H1 (cell line): ENCODE results near the gene USP17L20. TPM values are rescaled to one million over a fixed set of nuclear protein-coding genes. Genes with fewer than 3 reads are reported as not detected.
"Not testable (repeated sequence)": the region's sequence is repeated elsewhere in the genome, so short reads cannot be mapped to it uniquely, and the experiment has no call there.

Source experiments
- CTCF ChIA-PET: fragments of 300-600 bp; sonication (Branson Sonifier 250); formaldehyde crosslinking; loops from one replicate; lab custom pipeline; 2021; ENCODE audit not compliant: partially characterized antibody; lab: Charles Lee
- POLR2A ChIA-PET: fragments of 300-600 bp; sonication (Branson Sonifier 250); formaldehyde crosslinking; loops from one replicate; lab custom pipeline; 2021; ENCODE audit warnings: inconsistent platforms; ENCODE audit not compliant: partially characterized antibody; lab: Charles Lee
- DNase-seq, 2 experiments: peaks; one replicate each; pipeline versions ENCODE4 v3.0.0 to v3.0.0-alpha.2; 2010 to 2022; ENCODE audit warnings: low spot score in 2 of 2, low read depth in 1 of 2, mixed read lengths in 1 of 2
- FAIRE-seq: peaks from 2 replicates; lab custom pipeline; 2011; peaks lifted over from hg19 to GRCh38; lab: Jason Lieb, UNC
- H2AFZ ChIP-seq: 2 replicates; pipeline ENCODE4 v1.8.1; 2012; ENCODE audit warnings: low read length, inconsistent platforms
- H2AK5ac ChIP-seq: 2 replicates; pipeline ENCODE4 v1.6.1; 2013; ENCODE audit warnings: low read depth, low read length
- H2BK120ac ChIP-seq: replicated peaks from 2 replicates; pipeline ENCODE3; 2013; ENCODE audit warnings: low read depth, low read length, inconsistent platforms
- H2BK12ac ChIP-seq: 2 replicates; pipeline ENCODE4 v1.6.1; 2013; ENCODE audit warnings: low read depth, low read length
- H2BK15ac ChIP-seq: 2 replicates; pipeline ENCODE4 v1.6.1; 2013; ENCODE audit warnings: low read length
- H2BK20ac ChIP-seq: 2 replicates; pipeline ENCODE4 v1.6.1; 2013; ENCODE audit warnings: low read length
- H2BK5ac ChIP-seq: 2 replicates; pipeline ENCODE4 v1.6.1; 2013; ENCODE audit warnings: low read depth, low read length
- H3K14ac ChIP-seq: 2 replicates; pipeline ENCODE4 v1.6.1; 2013; ENCODE audit warnings: inconsistent platforms; ENCODE audit not compliant: insufficient read length
- H3K18ac ChIP-seq: 2 replicates; pipeline ENCODE4 v1.6.1; 2013; ENCODE audit warnings: low read length; ENCODE audit errors: extremely low read depth
- H3K23ac ChIP-seq: 2 replicates; pipeline ENCODE4 v1.6.1; 2013; ENCODE audit warnings: inconsistent platforms; ENCODE audit not compliant: insufficient read length
- H3K23me2 ChIP-seq: 2 replicates; pipeline ENCODE4 v1.6.1; 2013; ENCODE audit warnings: low read depth, low read length
- H3K27ac ChIP-seq: 2 replicates; pipeline ENCODE4 v1.6.1; 2011; ENCODE audit warnings: low read depth, low read length, inconsistent platforms
- H3K27me3 ChIP-seq, 4 experiments: replicated peaks in 1 of 4; 1 replicate in 1 of 4; 2 replicates in 3 of 4; pipeline versions ENCODE4 v1.6.1 to v1.8.1; 2011 to 2013; ENCODE audit warnings: low read length in 3 of 4, mild to moderate bottlenecking in 3 of 4, inconsistent platforms in 2 of 4, mixed read lengths in 2 of 4, moderate library complexity in 1 of 4; ENCODE audit not compliant: control insufficient read depth in 3 of 4, insufficient read depth in 3 of 4; ENCODE audit errors: extremely low read depth in 1 of 4
- H3K36me3 ChIP-seq, 4 experiments: 2 replicates each; pipeline versions ENCODE4 v1.6.1 to v1.8.1; 2011 to 2013; ENCODE audit warnings: mild to moderate bottlenecking in 4 of 4, low read length in 3 of 4, moderate library complexity in 2 of 4, control low read depth in 1 of 4, inconsistent platforms in 1 of 4; ENCODE audit not compliant: insufficient read depth in 4 of 4, control insufficient read depth in 2 of 4
- H3K4ac ChIP-seq: replicated peaks from 2 replicates; pipeline ENCODE3; 2013; ENCODE audit warnings: low read length, low read depth, mixed read lengths, inconsistent platforms; ENCODE audit not compliant: insufficient read length
- H3K4me1 ChIP-seq, 4 experiments: replicated peaks in 1 of 4; 1 replicate in 1 of 4; 2 replicates in 3 of 4; pipeline versions ENCODE4 v1.6.1 to v1.8.1; 2011 to 2013; ENCODE audit warnings: low read length in 3 of 4, inconsistent platforms in 2 of 4, mixed read lengths in 1 of 4; ENCODE audit not compliant: insufficient read depth in 4 of 4, control insufficient read depth in 3 of 4
- H3K4me2 ChIP-seq, 2 experiments: 2 replicates each; pipeline versions ENCODE4 v1.6.1 to v1.8.1; 2011 to 2013; ENCODE audit warnings: low read depth in 2 of 2, low read length in 2 of 2, control low read depth in 1 of 2, inconsistent platforms in 1 of 2, mild to moderate bottlenecking in 1 of 2; ENCODE audit not compliant: insufficient read depth in 1 of 2
- H3K4me3 ChIP-seq, 4 experiments: fragments of 200-600, 300-600 bp in 1 of 4; sonication (generic), shearing (Covaris generic), sonication (Bioruptor Twin) in 1 of 4; 2 replicates each; pipeline versions ENCODE4 v1.5.1 to v1.8.1; 2011 to 2016; ENCODE audit warnings: low read length in 4 of 4, low read depth in 3 of 4, control low read depth in 2 of 4, inconsistent platforms in 2 of 4, mild to moderate bottlenecking in 2 of 4, mixed read lengths in 1 of 4, moderate library complexity in 1 of 4; ENCODE audit not compliant: insufficient read depth in 2 of 4; ENCODE audit errors: extremely low read depth in 1 of 4
- H3K56ac ChIP-seq: replicated peaks from 2 replicates; pipeline ENCODE3; 2013; ENCODE audit warnings: low read depth, mild to moderate bottlenecking, mixed read lengths, low read length, inconsistent platforms; ENCODE audit not compliant: insufficient read length
- H3K79me1 ChIP-seq: 2 replicates; pipeline ENCODE4 v1.6.1; 2013; ENCODE audit warnings: low read depth, low read length, control low read depth
- H3K79me2 ChIP-seq, 2 experiments: 2 replicates each; pipeline versions ENCODE4 v1.6.1 to v1.8.1; 2012 to 2013; ENCODE audit warnings: low read length in 2 of 2, mild to moderate bottlenecking in 2 of 2, inconsistent platforms in 1 of 2; ENCODE audit not compliant: insufficient read depth in 2 of 2, control insufficient read depth in 1 of 2
- H3K9ac ChIP-seq, 4 experiments: replicated peaks in 1 of 4; 1 replicate in 1 of 4; 2 replicates in 3 of 4; pipeline versions ENCODE4 v1.6.1 to v1.8.1; 2011 to 2013; ENCODE audit warnings: low read depth in 3 of 4, low read length in 3 of 4, control low read depth in 2 of 4, mild to moderate bottlenecking in 2 of 4, moderate library complexity in 2 of 4, inconsistent platforms in 1 of 4; ENCODE audit errors: extremely low read depth in 1 of 4
- H3K9me3 ChIP-seq, 2 experiments: 2 replicates each; pipeline versions ENCODE4 v1.6.1 to v1.8.1; 2012 to 2013; ENCODE audit warnings: mild to moderate bottlenecking in 2 of 2, moderate library complexity in 2 of 2, control low read depth in 1 of 2, inconsistent platforms in 1 of 2, low read depth in 1 of 2, low read length in 1 of 2, mixed read lengths in 1 of 2; ENCODE audit not compliant: insufficient read depth in 2 of 2
- H4K20me1 ChIP-seq, 2 experiments: replicated peaks in 1 of 2; 2 replicates each; pipeline versions ENCODE3 to v1.8.1; 2011 to 2013; ENCODE audit warnings: inconsistent platforms in 2 of 2, low read length in 2 of 2, mild to moderate bottlenecking in 1 of 2; ENCODE audit not compliant: insufficient read depth in 2 of 2, control insufficient read depth in 1 of 2
- H4K5ac ChIP-seq: 2 replicates; pipeline ENCODE4 v1.6.1; 2013; ENCODE audit warnings: low read length, low read depth, mixed read lengths, inconsistent platforms; ENCODE audit not compliant: insufficient read length
- H4K8ac ChIP-seq: 2 replicates; pipeline ENCODE4 v1.8.0; 2013; ENCODE audit warnings: mild to moderate bottlenecking, moderate library complexity, low read length, inconsistent platforms; ENCODE audit not compliant: insufficient read depth; ENCODE audit errors: extremely low read depth
- H4K91ac ChIP-seq: replicated peaks from 2 replicates; pipeline ENCODE3; 2013; ENCODE audit warnings: low read length, mixed read lengths, inconsistent platforms; ENCODE audit not compliant: insufficient read length
- whole genome bisulfite sequencing, 2 experiments: shearing (Covaris generic) in 1 of 2; methylation state at CpG; one replicate each; pipeline versions ENCODE4 v1.1.6 to v1.1.7; 2013 to 2015; ENCODE audit warnings: low lambda C conversion rate in 2 of 2, mixed read lengths in 2 of 2, inconsistent platforms in 1 of 2, low coverage in 1 of 2, missing lambda C conversion rate in 1 of 2; ENCODE audit not compliant: insufficient replicate concordance in 2 of 2, insufficient coverage in 1 of 2, insufficient read length in 1 of 2; ENCODE audit errors: extremely low coverage in 1 of 2, missing lambda C conversion rate in 1 of 2; 5-methylcytosine and 5-hydroxymethylcytosine counted together
- long read RNA-seq, 2 experiments: library from RNA in 1 of 2; library from capped mRNA in 1 of 2; stranded (forward); transcript quantifications; one replicate each; pipeline ENCODE4 v2.0.0, GENCODE V29; 2021; ENCODE audit warnings: inconsistent platforms in 1 of 2
- polyA minus RNA-seq, 3 experiments: library from RNA; depleted of rRNA, polyadenylated mRNA; stranded (reverse); fragments of >200 nt; gene quantifications; 1 replicate in 2 of 3; 2 replicates in 1 of 3; pipeline ENCODE4 v1.2.3, GENCODE V29; 2011
- polyA plus RNA-seq, 7 experiments: library from polyadenylated mRNA; depleted of rRNA in 3 of 7; stranded (reverse) in 5 of 7; unstranded in 2 of 7; fragments of >200 nt in 5 of 7; fragments of 200-250 nt in 2 of 7; gene quantifications; 1 replicate in 5 of 7; 2 replicates in 1 of 7; 4 replicates in 1 of 7; pipeline versions ENCODE4 v1.2.1 to v1.2.3, GENCODE V29; 2011 to 2013; ENCODE audit warnings: missing spikeins in 2 of 7, mixed read lengths in 2 of 7
- total RNA-seq: library from RNA; stranded (reverse); fragmentation: NEBNext Ultra II Directional; extraction: Animal tissue kit (Norgen Biotek cat#: 25700); gene quantifications from 2 replicates; pipeline ENCODE4 v1.2.1, GENCODE V29; 2021

The USP17L20 gene
- total RNA-seq = not detected in 2 replicates
- not detected in 2 replicates for polyA plus RNA-seq (2011; rRNA removed)
- polyA plus RNA-seq (2011; cell fraction: cytosol; rRNA removed) = not detected
- not detected for polyA plus RNA-seq (2011; cell fraction: nucleus; rRNA removed)
- not detected in 4 replicates for polyA plus RNA-seq (2012, experiment 1 of 2)
- not detected for polyA plus RNA-seq (2012, experiment 2 of 2)
- not detected for polyA plus RNA-seq (2013, experiment 1 of 2)
- polyA plus RNA-seq (2013, experiment 2 of 2) = not detected
- polyA minus RNA-seq (2011; rRNA and poly(A)+ RNA removed) = not detected in 2 replicates
- polyA minus RNA-seq (2011; cell fraction: cytosol; rRNA and poly(A)+ RNA removed) = not detected
- not detected for polyA minus RNA-seq (2011; cell fraction: nucleus; rRNA and poly(A)+ RNA removed)
- long read RNA-seq, experiment 1 = 0 reads
- long read RNA-seq, experiment 2 = 0 reads

- H3K56ac ChIP-seq, H3K14ac ChIP-seq, H2AK5ac ChIP-seq, H3K23ac ChIP-seq, CTCF ChIA-PET, H3K4me2 ChIP-seq, H3K79me1 ChIP-seq, H4K5ac ChIP-seq, H3K27me3 ChIP-seq, H3K27ac ChIP-seq, H4K20me1 ChIP-seq, H2BK5ac ChIP-seq, FAIRE-seq, H3K23me2 ChIP-seq, H3K4ac ChIP-seq, H3K18ac ChIP-seq, H3K79me2 ChIP-seq, H2BK12ac ChIP-seq, H3K9me3 ChIP-seq, H3K36me3 ChIP-seq, H3K4me1 ChIP-seq, DNase-seq, H3K4me3 ChIP-seq, POLR2A ChIA-PET, H2AFZ ChIP-seq, H2BK15ac ChIP-seq, H2BK120ac ChIP-seq, H4K91ac ChIP-seq, H4K8ac ChIP-seq, H2BK20ac ChIP-seq, H3K9ac ChIP-seq: not testable (repeated sequence)
- no CpG with 5 or more reads among the region's 15 CpGs for WGBS, 2 experiments
Measured at GRCh38 chr4:9257824-9258223, at the start of gene USP17L20. USP17L20 (plus strand) TSS chr4:9258124; CDS start chr4:9258124, 0 bp downstream.

GRCh38 chr4:9210357-9210756 is 47.6 kb upstream of the USP17L20 start, which contains the start of gene USP17L10:
USP17L10 (plus strand) TSS chr4:9210657; CDS start chr4:9210657, 0 bp downstream.
- H2AK5ac ChIP-seq, H3K23me2 ChIP-seq, H3K18ac ChIP-seq, H3K23ac ChIP-seq, H3K9ac ChIP-seq, H4K8ac ChIP-seq, H2BK5ac ChIP-seq, H3K27ac ChIP-seq, H3K4ac ChIP-seq, H4K20me1 ChIP-seq, H2BK120ac ChIP-seq, H2BK12ac ChIP-seq, CTCF ChIA-PET, DNase-seq, POLR2A ChIA-PET, H3K4me2 ChIP-seq, H3K79me1 ChIP-seq, H3K9me3 ChIP-seq, H2AFZ ChIP-seq, H3K79me2 ChIP-seq, H3K27me3 ChIP-seq, H3K56ac ChIP-seq, H3K36me3 ChIP-seq, H2BK20ac ChIP-seq, H3K4me1 ChIP-seq, FAIRE-seq, H2BK15ac ChIP-seq, H4K91ac ChIP-seq, H3K4me3 ChIP-seq, H4K5ac ChIP-seq, H3K14ac ChIP-seq: not testable (repeated sequence)
- WGBS, 2 experiments = 84% methylated on average over 10 of the region's 13 CpGs; no CpG with 5 or more reads in 1 of the 2 experiments
